OCI-LY1 (cell line): ENCODE results near the gene CCDC74B.
"Not testable (repeated sequence)": the region's sequence is repeated elsewhere in the genome, so short reads cannot be mapped to it uniquely, and the experiment has no call there.

Source experiments
- H2AFZ ChIP-seq: fragments of 200-600 bp; sonication (generic), shearing (Covaris generic); 2 replicates; pipeline ENCODE4 v1.6.0; 2014; ENCODE audit warnings: antibody characterized with exemption, mild to moderate bottlenecking, low read length
- H3F3A ChIP-seq: fragments of 200-600 bp; sonication (generic), shearing (Covaris generic); 2 replicates; pipeline ENCODE4 v1.6.0; 2014; ENCODE audit warnings: mild to moderate bottlenecking, antibody characterized with exemption, low read length, moderate library complexity; ENCODE audit not compliant: insufficient read depth
- H3K27ac ChIP-seq: fragments of 200-600 bp; sonication (generic); 2 replicates; pipeline ENCODE4 v1.5.1; 2014; ENCODE audit warnings: low read length, mixed run types, mild to moderate bottlenecking, low read depth; ENCODE audit not compliant: poor library complexity, severe bottlenecking
- H3K27me3 ChIP-seq: fragments of 200-600 bp; sonication (generic); 2 replicates; pipeline ENCODE4 v1.6.0; 2014; ENCODE audit warnings: antibody characterized with exemption, mild to moderate bottlenecking, low read length, moderate library complexity; ENCODE audit not compliant: insufficient read depth
- H3K36me3 ChIP-seq: fragments of 200-600 bp; sonication (generic); 2 replicates; pipeline ENCODE4 v1.6.1; 2014; ENCODE audit warnings: mild to moderate bottlenecking, antibody characterized with exemption, low read length, moderate library complexity, mixed read lengths; ENCODE audit not compliant: insufficient read depth
- H3K4me1 ChIP-seq: fragments of 200-600 bp; sonication (generic); 2 replicates; pipeline ENCODE4 v1.5.1; 2014; ENCODE audit warnings: mild to moderate bottlenecking, low read length, moderate library complexity; ENCODE audit not compliant: insufficient read depth, severe bottlenecking
- H3K4me2 ChIP-seq: fragments of 200-600 bp; sonication (generic), shearing (Covaris generic); 2 replicates; pipeline ENCODE4 v1.6.1; 2014; ENCODE audit warnings: low read length
- H3K4me3 ChIP-seq: fragments of 200-600 bp; sonication (generic); 2 replicates; pipeline ENCODE4 v1.5.1; 2014; ENCODE audit warnings: low read length, low read depth, mild to moderate bottlenecking, mixed read lengths; ENCODE audit not compliant: poor library complexity, severe bottlenecking
- H3K79me2 ChIP-seq: fragments of 200-600 bp; shearing (Covaris generic); 2 replicates; pipeline ENCODE4 v1.6.1; 2016; ENCODE audit warnings: mixed run types, low read length, mixed read lengths; ENCODE audit not compliant: insufficient read depth
- H3K9ac ChIP-seq: fragments of 200-600 bp; sonication (generic), shearing (Covaris generic); 2 replicates; pipeline ENCODE4 v1.6.1; 2014; ENCODE audit warnings: mild to moderate bottlenecking, low read length, mixed read lengths
- H3K9me2 ChIP-seq: fragments of 200-600 bp; sonication (generic), shearing (Covaris generic); 2 replicates; pipeline ENCODE4 v1.6.1; 2014; ENCODE audit warnings: low read depth, mild to moderate bottlenecking, low read length, mixed read lengths
- H3K9me3 ChIP-seq: fragments of 200-600 bp; shearing (Covaris generic); 2 replicates; pipeline ENCODE4 v1.6.1; 2014; ENCODE audit warnings: low read length, mixed read lengths
- H4K20me1 ChIP-seq: fragments of 200-600 bp; sonication (generic), shearing (Covaris generic); 2 replicates; pipeline ENCODE4 v1.6.0; 2016; ENCODE audit warnings: mild to moderate bottlenecking, low read length; ENCODE audit not compliant: insufficient read depth
- CTCF ChIP-seq: fragments of 200-600 bp; sonication (generic), shearing (Covaris generic); IDR thresholded peaks from 2 replicates; pipeline ENCODE4 v1.5.1; 2017; ENCODE audit warnings: mild to moderate bottlenecking, antibody characterized with exemption, low read length, moderate library complexity, mixed read lengths
- EZH2 ChIP-seq: fragments of 200-600 bp; sonication (generic), shearing (Covaris generic); IDR thresholded peaks from 2 replicates; pipeline ENCODE4 v1.8.0; 2017; ENCODE audit warnings: borderline replicate concordance, mixed run types, mild to moderate bottlenecking, antibody characterized with exemption, low read length, moderate library complexity, mixed read lengths

The CCDC74B gene

GRCh38 chr2:130181880-130182682 is 37.2 kb upstream of the CCDC74B start, which contains the start of gene MZT2B:
Gene MZT2B, plus strand, starts transcription at chr2:130182262. Its CDS starts 21 bp downstream, at chr2:130182283.
- Histone ChIP-seq H3K27ac (peak within 1 kb of the TSS; percentile 82), H3K9ac (peak within 1 kb of the TSS; percentile 85), H3K4me3 (peak within 1 kb of the TSS; percentile 87), H3K79me2 (peaks cover 32% of the 10 kb centered on the region), H3K4me2 (peak within 1 kb of the TSS; percentile 86), H3K4me1 (peaks cover 25% of the 10 kb centered on the region), H3K36me3 (peaks cover 13% of the 10 kb centered on the region; the same call in 1 of the 2 replicates)
- not testable (repeated sequence) for H4K20me1 ChIP-seq, H3K9me3 ChIP-seq, H3F3A ChIP-seq, H3K9me2 ChIP-seq, H3K27me3 ChIP-seq, H2AFZ ChIP-seq
- peak; percentile 55 for TF ChIP-seq CTCF

GRCh38 chr2:130181325-130181879 is 36.5 kb upstream of the CCDC74B start, which contains the start of gene SMPD4:
Gene SMPD4, minus strand, starts transcription at chr2:130181602. Its CDS starts 5,010 bp downstream, at chr2:130176592.
- H3K4me2 ChIP-seq, result peak within 1 kb of the TSS; percentile 86
- H3K27ac ChIP-seq, result peak within 1 kb of the TSS; percentile 82
- H3K9me3 ChIP-seq, result no peaks in the 10 kb centered on the region
- H3K79me2 ChIP-seq, result peaks cover 32% of the 10 kb centered on the region
- no peaks in the 10 kb centered on the region for H4K20me1 ChIP-seq
- no peak within 1 kb of the TSS for H2AFZ ChIP-seq
- TF ChIP-seq CTCF (no peak), EZH2 (no peak)
- H3K9me2 ChIP-seq, result no peaks in the 10 kb centered on the region
- peak within 1 kb of the TSS; percentile 87 for H3K4me3 ChIP-seq
- H3K9ac ChIP-seq, result peak within 1 kb of the TSS; percentile 85
- no peaks in the 10 kb centered on the region for H3F3A ChIP-seq
- H3K27me3 ChIP-seq, result no peaks in the 10 kb centered on the region
- H3K36me3 ChIP-seq, result peaks cover 14% of the 10 kb centered on the region; the same call in 1 of the 2 replicates
- H3K4me1 ChIP-seq, result peaks cover 25% of the 10 kb centered on the region

GRCh38 chr2:130180404-130181324 is 35.8 kb upstream of the CCDC74B start:
- H3K4me3 ChIP-seq, result peak overlapping the region; percentile 87
- not testable (repeated sequence) for H3K9me3 ChIP-seq, H3F3A ChIP-seq, H2AFZ ChIP-seq, H3K9me2 ChIP-seq, H3K27me3 ChIP-seq, H4K20me1 ChIP-seq
- H3K36me3 ChIP-seq, result peaks cover 19% of the 10 kb centered on the region; the same call in 1 of the 2 replicates
- peak overlapping the region; percentile 86 for H3K4me2 ChIP-seq
- peak overlapping the region; percentile 85 for H3K9ac ChIP-seq
- peaks cover 32% of the 10 kb centered on the region for H3K79me2 ChIP-seq
- H3K27ac ChIP-seq, result peak overlapping the region; percentile 7
- peaks cover 25% of the 10 kb centered on the region for H3K4me1 ChIP-seq

GRCh38 chr2:130174866-130175265 is 30.0 kb upstream of the CCDC74B start:
- H3K4me2 ChIP-seq, H3K4me3 ChIP-seq: not testable (repeated sequence)
- H3K79me2 ChIP-seq, result peaks cover 19% of the 10 kb centered on the region

More at GRCh38 chr2:130174866-130175265, 30.0 kb upstream of the CCDC74B start:
- H3K36me3 ChIP-seq, result peaks cover 59% of the 10 kb centered on the region
- H3K9me2 ChIP-seq, H4K20me1 ChIP-seq, H3F3A ChIP-seq, H3K9ac ChIP-seq, H3K27me3 ChIP-seq, H3K9me3 ChIP-seq, H2AFZ ChIP-seq, H3K4me1 ChIP-seq, H3K27ac ChIP-seq: not testable (repeated sequence)
